Left ventricle myocardium superior (tissue), 1 donor: Measurements from ENCODE around the gene GZMH. TPM values are rescaled to one million over a fixed set of nuclear protein-coding genes. Genes with fewer than 3 reads are reported as not detected.
"Not testable (repeated sequence)": the region's sequence is repeated elsewhere in the genome, so short reads cannot be mapped to it uniquely, and the experiment has no call there.

Experiments
- ATAC-seq: fragments of 200-7000 bp; cut with Tn5 transposase; one replicate; pipeline ENCODE4 v1.9.1; 2020; ENCODE audit warnings: mild to moderate bottlenecking, moderate library complexity
- DNase-seq: peaks from one replicate; pipeline ENCODE4 v3.0.0-alpha.2; 2020
- intact Hi-C: fragments of 100-400 bp; cut with micrococcal nuclease; formaldehyde crosslinking; loops from one replicate; pipeline ENCODE4 v1.11.0; 2022
- total RNA-seq: library from RNA; stranded (reverse); fragmentation: NEBNext Ultra II Directional; extraction: Animal tissue kit (Norgen Biotek cat#: 25700); gene quantifications from one replicate; pipeline ENCODE4 v1.2.1, GENCODE V29; 2021
- donor health status: DM: no; HTN: yes; CAD: no; lungs with severe emphysema.

GZMH gene
- total RNA-seq, 1 donor from 2014 or later: 0.47 TPM

GRCh38 chr14:24605435-24606190 lies 3.9 kb downstream of the GZMH start:
- no peak for DNase-seq
- intact Hi-C loops: no loop called here

DNA sequence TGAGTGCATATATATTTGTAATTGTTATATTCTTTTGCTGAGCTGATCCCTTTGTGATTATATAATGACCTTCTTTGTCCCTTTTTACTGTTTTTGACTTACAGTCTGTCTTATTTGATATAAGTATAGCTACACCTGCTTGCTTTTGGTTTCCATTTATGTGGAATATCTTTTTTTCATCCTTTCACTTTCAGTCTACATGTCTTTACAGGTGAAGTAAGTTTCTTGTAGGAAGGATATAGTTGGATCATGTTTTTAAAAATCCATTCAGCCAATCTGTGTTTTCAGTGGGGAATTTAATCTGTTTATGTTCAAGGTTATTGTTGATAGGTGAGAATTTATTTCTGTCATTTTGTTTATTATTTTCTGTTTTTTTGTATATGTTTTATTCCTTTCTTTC lies 12.1 kb downstream of the GZMH start:
- DNase-seq: no peak
- intact Hi-C loops: no loop called here
- no peak for ATAC-seq

More at GRCh38 chr14:24605435-24606190, 3.9 kb downstream of the GZMH start:
- no peak for ATAC-seq

GRCh38 chr14:24595073-24595808 lies 14.2 kb downstream of the GZMH start:
- intact Hi-C loops: no loop called here
- DNase-seq: no peak
- ATAC-seq: no peak

- DNase-seq, ATAC-seq, intact Hi-C loops: not testable (repeated sequence)
These were observed 18.5 kb downstream of the GZMH start for GRCh38 chr14:24591004-24591403.

GRCh38 chr14:24584402-24584801 lies 25.1 kb downstream of the GZMH start:
- DNase-seq, intact Hi-C loops, ATAC-seq: not testable (repeated sequence)

DNA sequence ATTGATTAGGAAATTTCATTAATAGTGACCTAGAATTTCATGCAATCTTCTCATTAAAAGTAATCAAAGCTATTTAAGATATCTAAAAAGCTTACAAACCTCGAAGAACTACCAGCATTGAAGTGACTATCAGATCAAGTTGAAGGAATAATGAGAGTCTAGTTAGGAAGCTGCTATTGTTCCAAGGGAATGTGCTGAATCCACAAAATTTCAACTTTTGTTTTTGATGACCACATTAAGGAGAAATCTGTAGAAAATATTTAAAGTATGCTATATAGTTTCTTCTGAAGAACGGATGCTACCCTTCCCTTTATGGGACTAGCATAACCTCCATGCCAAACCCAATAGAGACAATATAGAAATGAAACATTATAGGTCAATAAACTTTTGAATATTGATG lies 30.9 kb downstream of the GZMH start:
- DNase-seq (no peak), ATAC-seq (no peak)
- intact Hi-C loops: no loop called here

- no peak for DNase-seq
These were observed 32.7 kb downstream of the GZMH start for GRCh38 chr14:24576771-24577170.

GRCh38 chr14:24576182-24576581 lies 33.3 kb downstream of the GZMH start, which contains the start of gene CTSG:
Gene CTSG, minus strand, starts transcription at chr14:24576250. Its CDS starts 27 bp downstream, at chr14:24576223.
- ATAC-seq: no peak
- intact Hi-C loops: no loop called here
- no peak for DNase-seq

More at GRCh38 chr14:24576771-24577170, 32.7 kb downstream of the GZMH start:
- intact Hi-C loops: no loop called here
- ATAC-seq: no peak

- intact Hi-C loops: no loop called here
- ATAC-seq (no peak), DNase-seq (no peak)
These were observed 35.2 kb downstream of the GZMH start for GRCh38 chr14:24574206-24574774.

- intact Hi-C loops: no loop called here
- ATAC-seq (no peak), DNase-seq (no peak)
These were observed 43.2 kb downstream of the GZMH start for GRCh38 chr14:24566318-24566717.

GRCh38 chr14:24565766-24566165 lies 43.7 kb downstream of the GZMH start:
- no peak for ATAC-seq
- no peak for DNase-seq
- intact Hi-C loops: no loop called here

GRCh38 chr14:24563505-24563904 lies 46.0 kb downstream of the GZMH start:
- DNase-seq: no peak
- intact Hi-C loops: no loop called here
- no peak for ATAC-seq

DNA sequence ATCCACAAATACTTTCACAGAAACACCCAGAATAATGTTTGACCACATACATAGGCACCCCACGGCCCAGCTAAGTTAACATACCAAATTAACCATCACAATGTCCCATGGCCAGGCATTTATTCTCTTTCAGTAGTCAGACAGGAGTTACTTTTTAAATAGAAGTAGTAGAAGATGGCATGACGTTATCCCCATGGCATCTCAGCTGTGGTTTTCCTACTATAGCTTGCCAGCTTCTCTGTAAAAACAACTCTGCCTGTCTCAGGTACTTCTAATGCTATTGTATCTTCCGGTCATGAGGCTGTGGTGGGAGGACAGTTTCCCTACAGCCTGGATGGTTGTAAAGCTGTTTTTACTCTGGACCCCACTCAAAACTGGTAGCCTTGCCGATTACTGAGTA lies 52.7 kb downstream of the GZMH start:
- intact Hi-C loops: no loop called here
- ATAC-seq (no peak), DNase-seq (no peak)

Other genes with a start within 250 kb of the GZMH start
- 21.7 TPM for gene NFATC4, start 241.5 kb downstream of the GZMH start, total RNA-seq
- gene NYNRIN, start 210.7 kb downstream of the GZMH start, total RNA-seq: 7.3 TPM
- gene CBLN3, start 180.0 kb downstream of the GZMH start, total RNA-seq: 2.3 TPM
- gene KHNYN, start 179.7 kb downstream of the GZMH start, total RNA-seq: 25.1 TPM
- gene SDR39U1, start 166.9 kb downstream of the GZMH start, total RNA-seq: 86.8 TPM
- 0.47 TPM for gene CMA1, start 101.4 kb downstream of the GZMH start, total RNA-seq
- gene CTSG, start 33.4 kb downstream of the GZMH start, total RNA-seq: 1.4 TPM
- gene GZMB, start 24.5 kb upstream of the GZMH start, total RNA-seq: 0.40 TPM